ENCODE data around the gene PRKACG.
A peak's percentile ranks its signal among the peaks of the same experiment; 100 is the strongest.
"Not testable (repeated sequence)": the region's sequence is repeated elsewhere in the genome, so short reads cannot be mapped to it uniquely, and the experiment has no call there.

PRKACG gene

GRCh38 chr9:69014013-69014412 lies at the start of gene PRKACG:
Gene PRKACG (minus strand): TSS chr9:69014113. CDS start chr9:69014092, 21 bp downstream.
- DNase-seq = no peak

GRCh38 chr9:69062195-69062594 lies 48.3 kb upstream of the PRKACG start:
- DNase-seq = no peak

- no peak for DNase-seq
Observed at GRCh38 chr9:69060766-69061165, 46.9 kb upstream of the PRKACG start.

- no peak for DNase-seq
Observed at GRCh38 chr9:69058101-69058500, 44.2 kb upstream of the PRKACG start.

DNA sequence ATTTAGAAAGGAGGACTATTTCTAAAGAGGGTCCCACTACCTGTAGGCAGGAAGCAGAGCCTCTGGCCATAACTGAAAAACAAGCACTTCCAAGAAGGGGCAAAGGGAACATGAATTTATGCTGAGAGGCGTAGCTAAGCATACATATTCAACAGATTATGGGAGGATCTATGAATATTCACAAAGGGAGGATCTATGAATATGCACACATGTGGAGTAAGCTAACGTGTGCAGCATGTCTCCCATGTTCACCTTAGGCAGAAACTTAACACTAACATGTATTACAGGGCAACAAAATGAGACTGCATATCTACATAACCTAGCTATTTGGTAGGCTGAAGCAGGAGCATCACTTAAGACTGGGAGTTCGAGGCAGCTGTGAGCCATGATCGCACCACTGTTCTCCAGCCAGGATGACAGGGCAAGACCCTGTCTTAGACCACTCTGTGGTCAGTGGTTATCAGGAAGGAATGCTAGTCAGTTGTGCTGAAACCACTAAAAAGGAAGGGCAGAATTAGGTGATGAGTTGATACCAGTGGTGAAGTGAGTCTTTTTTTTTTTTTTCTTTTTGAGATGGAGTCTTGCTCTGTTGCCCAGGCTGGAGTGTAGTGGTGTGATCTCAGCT lies 42.4 kb upstream of the PRKACG start:
- DNase-seq = no peak

- DNase-seq = no peak
Observed at GRCh38 chr9:69054989-69055388, 41.1 kb upstream of the PRKACG start.

GRCh38 chr9:69050936-69051335 lies 37.0 kb upstream of the PRKACG start:
- not testable (repeated sequence) for DNase-seq

- DNase-seq = no peak
Observed at GRCh38 chr9:69049094-69049493, 35.2 kb upstream of the PRKACG start.

- DNase-seq = no peak
Observed at GRCh38 chr9:69047371-69047770, 33.5 kb upstream of the PRKACG start.

DNA sequence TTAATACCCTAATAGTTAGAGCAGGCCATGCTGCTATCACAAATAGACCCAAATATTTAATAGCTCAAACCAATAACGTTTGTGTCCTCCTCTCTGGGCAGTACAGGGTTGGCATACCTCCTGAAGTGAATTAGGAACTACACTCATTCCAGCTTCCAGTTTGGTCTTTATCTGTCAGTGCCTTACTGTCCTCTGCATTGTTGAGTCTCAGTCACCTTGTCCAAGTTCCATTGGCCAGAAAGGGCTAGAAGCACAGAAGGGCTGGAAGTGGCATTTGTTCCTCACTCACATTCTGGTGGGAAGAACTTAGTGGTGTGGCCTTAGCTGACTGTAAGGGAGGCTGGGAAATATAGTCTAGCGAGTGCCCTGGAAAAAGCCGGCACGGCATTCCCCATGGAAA lies 32.8 kb upstream of the PRKACG start:
- DNase-seq = no peak

DNA sequence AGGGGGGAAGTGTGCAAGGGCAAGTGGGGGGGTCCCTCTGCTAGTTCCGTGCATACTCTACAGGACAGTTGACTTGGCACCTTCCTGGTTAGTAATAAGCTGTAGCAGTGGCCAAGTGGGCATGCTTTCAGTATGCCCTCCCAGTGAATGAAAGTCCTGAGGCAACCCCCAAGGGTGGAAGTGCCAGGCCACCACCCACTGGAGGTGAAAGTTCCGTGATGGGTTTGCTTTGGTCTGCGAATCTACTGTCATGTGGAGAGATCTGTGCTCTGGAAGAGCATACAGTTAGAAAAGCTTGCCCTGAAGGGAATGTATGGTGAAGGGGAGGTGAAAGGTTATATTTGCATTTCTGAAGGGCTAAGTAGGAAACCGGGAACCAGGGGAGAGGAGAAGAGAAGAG lies 31.9 kb upstream of the PRKACG start:
- no peak for DNase-seq

DNA sequence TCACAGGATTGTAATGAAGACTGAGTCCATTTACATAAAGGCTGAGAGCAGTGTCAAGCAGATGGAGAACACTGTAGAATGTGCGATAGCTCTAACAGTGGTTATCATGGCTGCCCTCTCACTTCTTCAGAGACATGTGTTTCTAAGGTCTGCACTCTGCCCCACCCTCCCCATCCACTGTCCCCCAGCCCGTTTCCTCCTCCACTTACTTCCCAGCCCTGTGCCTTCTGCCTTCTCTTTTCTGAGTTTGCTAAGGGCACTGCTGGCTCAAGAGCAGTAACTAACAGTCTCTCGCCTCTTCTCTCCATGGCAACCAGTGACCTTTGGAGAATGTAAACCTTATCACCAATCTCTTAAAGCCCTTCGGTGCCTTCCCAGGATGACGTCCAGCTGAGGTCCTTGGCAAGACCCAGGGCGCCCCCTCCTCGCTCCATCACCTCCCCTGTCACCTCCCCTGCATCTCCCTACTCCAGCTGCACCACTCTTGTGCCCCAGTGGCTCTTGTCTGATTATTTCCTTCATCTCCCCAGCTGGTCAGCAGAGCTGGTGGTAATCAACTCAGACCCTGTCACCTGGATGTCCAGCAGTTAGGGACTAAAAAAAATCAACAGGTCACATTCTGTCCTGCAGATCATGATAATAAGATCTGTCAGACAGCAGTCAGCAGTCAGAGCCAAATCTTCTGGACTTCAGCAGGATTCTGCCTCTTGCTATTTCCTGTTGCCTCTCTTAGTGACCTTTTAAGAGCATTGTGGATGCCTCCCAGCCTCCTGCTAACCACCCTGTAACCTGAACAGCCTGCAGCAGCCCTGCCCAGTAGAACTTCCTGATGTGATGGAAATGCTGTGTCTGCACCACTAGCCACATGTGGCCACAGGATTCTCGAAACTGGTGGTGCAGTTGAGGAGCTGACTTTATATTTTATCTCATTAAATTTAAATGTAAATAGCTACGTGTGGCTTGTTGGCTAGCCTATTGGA lies 30.6 kb upstream of the PRKACG start:
- DNase-seq = no peak

DNA sequence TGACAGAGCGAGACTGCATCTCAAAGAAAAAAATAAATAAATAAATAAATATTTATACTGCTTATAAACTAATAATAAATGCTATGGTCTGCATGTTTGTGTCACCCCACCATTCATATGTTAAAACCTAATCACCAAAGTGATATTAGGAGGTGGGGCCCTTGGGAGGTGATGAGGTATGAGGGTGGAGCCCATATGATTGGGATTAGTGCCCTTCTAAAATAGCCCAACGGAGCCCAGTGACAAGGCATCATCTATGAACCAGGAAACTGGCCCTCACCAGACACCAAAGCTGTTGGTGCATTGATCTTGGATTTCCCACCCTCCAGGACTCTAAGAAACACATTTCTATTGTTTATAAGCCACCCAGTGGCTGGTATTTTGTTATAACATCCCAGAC lies 26.7 kb upstream of the PRKACG start:
- no peak for DNase-seq

GRCh38 chr9:69036799-69037198 lies 22.9 kb upstream of the PRKACG start:
- no peak for DNase-seq

DNA sequence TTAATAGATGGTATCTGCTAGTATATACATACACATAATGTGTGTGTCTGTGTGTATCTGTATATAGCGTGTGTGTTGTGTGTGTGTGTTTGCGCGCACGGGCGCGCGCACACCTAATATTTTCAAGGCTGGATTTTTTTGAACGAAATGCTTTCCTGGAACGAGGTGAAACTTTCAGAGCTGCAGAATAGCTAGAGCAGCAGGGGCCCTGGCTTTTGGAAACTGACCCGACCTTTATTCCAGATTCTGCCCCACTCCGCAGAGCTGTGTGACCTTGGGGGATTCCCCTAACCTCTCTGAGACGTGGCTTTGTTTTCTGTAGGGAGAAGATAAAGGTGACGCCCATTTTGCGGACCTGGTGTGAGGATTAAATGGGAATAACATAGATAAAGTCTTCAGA lies 22.4 kb upstream of the PRKACG start:
- DNase-seq = peak; percentile 41

DNA sequence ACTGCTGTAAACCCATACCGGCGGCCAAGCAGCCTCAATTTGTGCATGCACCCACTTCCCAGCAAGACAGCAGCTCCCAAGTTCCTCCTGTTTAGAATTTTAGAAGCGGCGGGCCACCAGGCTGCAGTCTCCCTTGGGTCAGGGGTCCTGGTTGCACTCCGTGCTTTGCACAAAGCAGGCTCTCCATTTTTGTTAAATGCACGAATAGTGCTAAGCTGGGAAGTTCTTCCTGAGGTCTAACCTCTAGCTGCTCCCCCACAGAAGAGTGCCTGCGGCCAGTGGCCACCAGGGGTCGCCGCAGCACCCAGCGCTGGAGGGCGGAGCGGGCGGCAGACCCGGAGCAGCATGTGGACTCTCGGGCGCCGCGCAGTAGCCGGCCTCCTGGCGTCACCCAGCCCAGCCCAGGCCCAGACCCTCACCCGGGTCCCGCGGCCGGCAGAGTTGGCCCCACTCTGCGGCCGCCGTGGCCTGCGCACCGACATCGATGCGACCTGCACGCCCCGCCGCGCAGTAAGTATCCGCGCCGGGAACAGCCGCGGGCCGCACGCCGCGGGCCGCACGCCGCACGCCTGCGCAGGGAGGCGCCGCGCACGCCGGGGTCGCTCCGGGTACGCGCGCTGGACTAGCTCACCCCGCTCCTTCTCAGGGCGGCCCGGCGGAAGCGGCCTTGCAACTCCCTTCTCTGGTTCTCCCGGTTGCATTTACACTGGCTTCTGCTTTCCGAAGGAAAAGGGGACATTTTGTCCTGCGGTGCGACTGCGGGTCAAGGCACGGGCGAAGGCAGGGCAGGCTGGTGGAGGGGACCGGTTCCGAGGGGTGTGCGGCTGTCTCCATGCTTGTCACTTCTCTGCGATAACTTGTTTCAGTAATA lies 21.8 kb upstream of the PRKACG start, which contains the start of gene FXN:
Gene FXN (plus strand): TSS at position 315 of the 871 bp plus-strand sequence. CDS start 31 bp downstream, at position 346.
- DNase-seq = peak; percentile 89

- no peak for DNase-seq
Observed at GRCh38 chr9:69034071-69034470, 20.2 kb upstream of the PRKACG start.

DNA sequence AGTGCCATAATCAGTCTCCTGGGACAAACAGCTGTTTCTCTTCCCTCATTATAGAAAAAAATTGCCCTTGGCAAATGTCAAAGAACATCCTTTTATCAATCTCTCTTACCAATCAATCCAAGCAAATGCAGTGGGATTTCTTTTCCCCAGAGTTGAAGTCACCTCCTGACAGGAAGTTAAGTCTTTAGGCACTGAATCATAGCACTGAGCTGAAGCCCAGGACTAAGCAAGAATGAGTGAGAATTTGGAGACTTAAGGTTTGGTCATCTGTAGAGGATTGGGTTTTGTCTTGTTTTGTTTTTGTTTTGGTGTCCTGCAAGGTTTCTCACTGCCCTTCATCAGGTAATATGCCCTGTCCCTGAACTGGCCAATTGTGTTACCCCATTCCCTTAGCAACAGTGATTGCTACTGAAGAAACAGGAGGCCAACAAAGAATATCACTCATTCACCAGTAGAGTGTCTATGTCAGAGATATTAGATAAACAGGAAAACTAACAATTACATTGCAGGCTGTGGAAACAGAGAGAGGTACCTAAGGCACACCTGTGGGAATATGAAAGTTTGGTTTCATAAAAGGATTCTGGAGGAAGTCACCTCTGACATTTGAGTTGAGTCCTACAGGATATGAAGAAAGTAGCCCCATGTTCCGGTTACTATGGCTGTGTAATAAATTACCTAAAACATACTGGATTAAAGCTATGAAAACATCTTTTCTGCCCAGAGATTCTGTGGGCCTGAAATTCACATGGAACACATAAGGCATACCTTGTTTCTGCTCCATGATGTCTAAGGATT lies 17.1 kb upstream of the PRKACG start:
- no peak for DNase-seq

DNA sequence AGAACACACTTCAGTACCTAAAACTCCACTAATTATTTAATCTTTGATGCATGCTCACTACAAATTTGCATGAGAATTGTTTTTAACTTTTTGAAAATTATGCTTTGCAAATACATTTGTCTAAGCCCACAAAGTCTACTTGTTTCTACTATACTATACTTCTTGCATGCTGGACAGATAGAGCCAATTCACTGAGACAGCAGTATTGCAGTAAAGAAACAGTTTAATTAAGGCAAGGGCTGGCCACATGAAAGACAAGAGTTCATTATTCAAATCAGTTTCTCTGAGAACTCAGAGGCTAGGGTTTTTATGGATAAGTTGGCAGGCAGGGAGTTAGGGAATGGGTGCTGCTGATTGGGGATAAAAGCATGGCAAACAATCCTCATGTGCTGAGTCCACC lies 15.6 kb upstream of the PRKACG start:
- no peak for DNase-seq

DNA sequence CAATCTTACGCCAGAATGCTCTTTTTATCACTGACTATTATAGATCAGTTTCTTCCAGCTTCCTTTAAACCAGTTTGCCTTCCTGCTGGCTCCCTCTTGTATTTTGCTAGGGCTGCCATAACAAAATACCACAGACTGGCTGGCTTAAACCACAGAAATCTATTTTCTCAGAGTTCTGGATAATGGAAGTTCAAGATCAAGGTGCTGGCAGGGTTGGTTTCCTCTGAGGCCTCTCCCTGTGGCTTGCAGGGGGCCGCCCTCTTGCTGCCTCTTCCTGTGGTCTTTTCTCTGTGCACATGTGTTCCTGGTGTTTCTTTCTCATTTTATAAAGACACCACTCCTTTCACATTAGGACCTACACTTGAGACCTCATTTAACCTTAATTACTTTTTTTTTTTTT lies 14.8 kb upstream of the PRKACG start:
- no peak for DNase-seq

- no peak for DNase-seq
Observed at GRCh38 chr9:69027355-69028097, 13.6 kb upstream of the PRKACG start.

- DNase-seq = no peak
Observed at GRCh38 chr9:69023650-69024049, 9.7 kb upstream of the PRKACG start.
